Measurements from ENCODE around the gene CNIH4.

GRCh38 chr1:224383218-224383617 lies 26.5 kb downstream of the CNIH4 start:
- TF ChIP-seq, protein P1, sequence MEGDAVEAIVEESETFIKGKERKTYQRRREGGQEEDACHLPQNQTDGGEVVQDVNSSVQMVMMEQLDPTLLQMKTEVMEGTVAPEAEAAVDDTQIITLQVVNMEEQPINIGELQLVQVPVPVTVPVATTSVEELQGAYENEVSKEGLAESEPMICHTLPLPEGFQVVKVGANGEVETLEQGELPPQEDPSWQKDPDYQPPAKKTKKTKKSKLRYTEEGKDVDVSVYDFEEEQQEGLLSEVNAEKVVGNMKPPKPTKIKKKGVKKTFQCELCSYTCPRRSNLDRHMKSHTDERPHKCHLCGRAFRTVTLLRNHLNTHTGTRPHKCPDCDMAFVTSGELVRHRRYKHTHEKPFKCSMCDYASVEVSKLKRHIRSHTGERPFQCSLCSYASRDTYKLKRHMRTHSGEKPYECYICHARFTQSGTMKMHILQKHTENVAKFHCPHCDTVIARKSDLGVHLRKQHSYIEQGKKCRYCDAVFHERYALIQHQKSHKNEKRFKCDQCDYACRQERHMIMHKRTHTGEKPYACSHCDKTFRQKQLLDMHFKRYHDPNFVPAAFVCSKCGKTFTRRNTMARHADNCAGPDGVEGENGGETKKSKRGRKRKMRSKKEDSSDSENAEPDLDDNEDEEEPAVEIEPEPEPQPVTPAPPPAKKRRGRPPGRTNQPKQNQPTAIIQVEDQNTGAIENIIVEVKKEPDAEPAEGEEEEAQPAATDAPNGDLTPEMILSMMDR (IDR thresholded peaks at IDR 0.05; ENCODE audit: low read depth, low read length, poor library complexity, severe bottlenecking), result no peak
- no peak for TF ChIP-seq EZH2phosphoT487 (IDR thresholded peaks at IDR 0.05; ENCODE audit: borderline replicate concordance, low read length)
